HepG2 (cell line): Measurements from ENCODE around the gene TSHZ1. TPM values are rescaled to one million over a fixed set of nuclear protein-coding genes. Genes with fewer than 3 reads are reported as not detected.

Source experiments
- FOSL1 ChIP-seq: sonication (generic); formaldehyde crosslinking; IDR thresholded peaks from 2 replicates; pipeline ENCODE4 v1.9.0; 2021; ENCODE audit warnings: missing genetic modification reagents, borderline replicate concordance
- FOXP1 ChIP-seq, 2 experiments: fragments of 450-650 bp in 1 of 2; IDR thresholded peaks; 2 replicates each; pipeline ENCODE4 v1.6.1; 2017 to 2018; ENCODE audit warnings: antibody characterized with exemption in 1 of 2
- GFI1 ChIP-seq: sonication (generic); formaldehyde crosslinking; IDR thresholded peaks from 2 replicates; pipeline ENCODE4 v1.5.0; 2020; ENCODE audit warnings: missing genetic modification reagents, mild to moderate bottlenecking, borderline replicate concordance
- SMAD9 ChIP-seq: sonication (generic); formaldehyde crosslinking; IDR thresholded peaks from 2 replicates; pipeline ENCODE4 v1.5.1; 2020; ENCODE audit warnings: mild to moderate bottlenecking, missing genetic modification reagents
- SOX13 ChIP-seq, 3 experiments: fragments of 450-650 bp in 1 of 3; sonication (generic) in 1 of 3; formaldehyde crosslinking in 1 of 3; IDR thresholded peaks in 2 of 3; conservative IDR thresholded peaks in 1 of 3; 2 replicates each; pipeline versions ENCODE4 v1.5.0 to v1.6.1; 2016 to 2020; ENCODE audit warnings: antibody characterized with exemption in 1 of 3, mild to moderate bottlenecking in 1 of 3, missing compliant biosample characterization in 1 of 3, missing genetic modification reagents in 1 of 3, moderate library complexity in 1 of 3
- THYN1 ChIP-seq: sonication (generic); formaldehyde crosslinking; IDR thresholded peaks from 2 replicates; pipeline ENCODE4 v1.8.1; 2023; ENCODE audit warnings: low read depth, mild to moderate bottlenecking, moderate library complexity, missing genetic modification reagents, borderline replicate concordance
- ZNF75D ChIP-seq: sonication (generic); formaldehyde crosslinking; IDR thresholded peaks from 2 replicates; pipeline ENCODE4 v1.8.1; 2023; ENCODE audit warnings: missing genetic modification reagents, mild to moderate bottlenecking, borderline replicate concordance
- polyA plus RNA-seq, 8 experiments: library from polyadenylated mRNA; depleted of rRNA in 3 of 8; stranded (reverse) in 7 of 8; unstranded in 1 of 8; fragments of >200 nt; fragmentation: Illumina TruSeq in 4 of 8; extraction: Trizol in 4 of 8; gene quantifications; 2 replicates each; pipeline versions ENCODE4 v1.2.1 to v1.2.3, GENCODE V29; 2011 to 2016; ENCODE audit warnings: low read depth in 4 of 8, missing spikeins in 1 of 8, mixed read lengths in 1 of 8; ENCODE audit not compliant: insufficient read depth in 1 of 8
- total RNA-seq, 5 experiments: library from RNA; depleted of rRNA; stranded (reverse); fragments of >200 nt; fragmentation: Illumina TruSeq; extraction: Trizol; gene quantifications; 2 replicates each; pipeline ENCODE4 v1.2.3, GENCODE V29; 2016; ENCODE audit warnings: low read depth in 1 of 5
- TF ChIP-seq, protein P1 (sequence below), 2 experiments: fragments of 450-650 bp in 1 of 2; sonication (generic) in 1 of 2; formaldehyde crosslinking in 1 of 2; IDR thresholded peaks; 2 replicates each; pipeline versions ENCODE4 v1.6.1 to v1.8.0; 2016 to 2022; ENCODE audit warnings: antibody characterized with exemption in 1 of 2, mild to moderate bottlenecking in 1 of 2, missing genetic modification reagents in 1 of 2
- TF ChIP-seq, protein P2 (sequence below): sonication (generic); formaldehyde crosslinking; IDR thresholded peaks from 2 replicates; pipeline ENCODE4 v1.4.0; 2020; ENCODE audit warnings: missing genetic modification reagents, mild to moderate bottlenecking, borderline replicate concordance
- TF ChIP-seq, protein P3 (sequence below): sonication (generic); formaldehyde crosslinking; IDR thresholded peaks from 2 replicates; pipeline ENCODE4 v1.5.1; 2020; ENCODE audit warnings: mild to moderate bottlenecking, missing genetic modification reagents, borderline replicate concordance

Gene TSHZ1
- total and polyA plus RNA-seq, 2 of the 13 experiments (the other 11 are each of a cell fraction or from before 2014, with no cell fraction given): 2.5 to 2.7 TPM

DNA sequence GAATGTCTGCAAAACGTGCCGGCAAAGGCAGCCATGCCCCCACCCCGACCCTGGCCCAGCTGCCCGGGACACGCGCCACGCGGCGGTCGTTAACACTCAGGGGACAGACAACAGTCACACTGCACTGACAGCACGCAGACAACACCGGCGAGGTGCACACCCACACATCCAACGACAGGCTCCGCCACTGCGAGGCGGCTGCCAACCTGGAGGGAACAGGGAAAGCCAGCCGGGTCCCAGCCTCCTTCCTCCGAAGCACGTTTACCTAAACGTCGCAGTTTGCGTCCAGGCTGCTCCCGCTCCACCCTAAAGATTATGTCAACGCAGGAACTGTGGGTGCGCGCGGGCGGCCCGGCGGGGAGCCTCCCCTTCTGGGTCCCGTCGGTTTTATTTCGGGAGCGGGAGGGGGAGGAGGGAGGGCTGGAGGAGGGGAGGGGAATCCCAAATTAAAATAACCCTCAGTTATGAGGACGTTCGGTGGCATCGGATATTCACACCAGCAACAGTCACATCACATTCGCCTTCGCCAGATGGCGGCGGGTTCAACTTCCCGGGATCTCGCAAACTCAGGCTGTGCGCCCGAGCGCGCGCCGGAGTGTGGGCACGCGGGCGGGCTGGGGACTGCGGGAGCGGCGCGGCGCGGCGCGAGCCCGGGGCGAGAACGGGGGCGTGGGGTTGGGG, 2.3 kb upstream of the TSHZ1 start (continued):
- TF ChIP-seq, protein P1, sequence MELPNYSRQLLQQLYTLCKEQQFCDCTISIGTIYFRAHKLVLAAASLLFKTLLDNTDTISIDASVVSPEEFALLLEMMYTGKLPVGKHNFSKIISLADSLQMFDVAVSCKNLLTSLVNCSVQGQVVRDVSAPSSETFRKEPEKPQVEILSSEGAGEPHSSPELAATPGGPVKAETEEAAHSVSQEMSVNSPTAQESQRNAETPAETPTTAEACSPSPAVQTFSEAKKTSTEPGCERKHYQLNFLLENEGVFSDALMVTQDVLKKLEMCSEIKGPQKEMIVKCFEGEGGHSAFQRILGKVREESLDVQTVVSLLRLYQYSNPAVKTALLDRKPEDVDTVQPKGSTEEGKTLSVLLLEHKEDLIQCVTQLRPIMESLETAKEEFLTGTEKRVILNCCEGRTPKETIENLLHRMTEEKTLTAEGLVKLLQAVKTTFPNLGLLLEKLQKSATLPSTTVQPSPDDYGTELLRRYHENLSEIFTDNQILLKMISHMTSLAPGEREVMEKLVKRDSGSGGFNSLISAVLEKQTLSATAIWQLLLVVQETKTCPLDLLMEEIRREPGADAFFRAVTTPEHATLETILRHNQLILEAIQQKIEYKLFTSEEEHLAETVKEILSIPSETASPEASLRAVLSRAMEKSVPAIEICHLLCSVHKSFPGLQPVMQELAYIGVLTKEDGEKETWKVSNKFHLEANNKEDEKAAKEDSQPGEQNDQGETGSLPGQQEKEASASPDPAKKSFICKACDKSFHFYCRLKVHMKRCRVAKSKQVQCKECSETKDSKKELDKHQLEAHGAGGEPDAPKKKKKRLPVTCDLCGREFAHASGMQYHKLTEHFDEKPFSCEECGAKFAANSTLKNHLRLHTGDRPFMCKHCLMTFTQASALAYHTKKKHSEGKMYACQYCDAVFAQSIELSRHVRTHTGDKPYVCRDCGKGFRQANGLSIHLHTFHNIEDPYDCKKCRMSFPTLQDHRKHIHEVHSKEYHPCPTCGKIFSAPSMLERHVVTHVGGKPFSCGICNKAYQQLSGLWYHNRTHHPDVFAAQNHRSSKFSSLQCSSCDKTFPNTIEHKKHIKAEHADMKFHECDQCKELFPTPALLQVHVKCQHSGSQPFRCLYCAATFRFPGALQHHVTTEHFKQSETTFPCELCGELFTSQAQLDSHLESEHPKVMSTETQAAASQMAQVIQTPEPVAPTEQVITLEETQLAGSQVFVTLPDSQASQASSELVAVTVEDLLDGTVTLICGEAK (IDR thresholded peaks at IDR 0.05): no peak
- TF ChIP-seq, protein P1 (CRISPR knock-in tag; IDR thresholded peaks at IDR 0.05): 0 out of 2 replicates have a peak, but pooled peaks have one; percentile 19
- TF ChIP-seq SOX13 (IDR thresholded peaks at IDR 0.05) (no peak), SOX13 (CRISPR knock-in tag; conservative IDR thresholded peaks at IDR 0.05 in 1 of 2, IDR thresholded peaks at IDR 0.05 in 1 of 2) (no peak), FOSL1 (no peak), ZNF75D (no peak), SMAD9 (no peak), GFI1 (CRISPR knock-in tag) (0 out of 2 replicates have a peak, but pooled peaks have one; percentile 32), THYN1 (CRISPR knock-in tag) (no peak), FOXP1 (IDR thresholded peaks at IDR 0.05) (no peak), FOXP1 (CRISPR knock-in tag; IDR thresholded peaks at IDR 0.05) (no peak)
- TF ChIP-seq, protein P2, sequence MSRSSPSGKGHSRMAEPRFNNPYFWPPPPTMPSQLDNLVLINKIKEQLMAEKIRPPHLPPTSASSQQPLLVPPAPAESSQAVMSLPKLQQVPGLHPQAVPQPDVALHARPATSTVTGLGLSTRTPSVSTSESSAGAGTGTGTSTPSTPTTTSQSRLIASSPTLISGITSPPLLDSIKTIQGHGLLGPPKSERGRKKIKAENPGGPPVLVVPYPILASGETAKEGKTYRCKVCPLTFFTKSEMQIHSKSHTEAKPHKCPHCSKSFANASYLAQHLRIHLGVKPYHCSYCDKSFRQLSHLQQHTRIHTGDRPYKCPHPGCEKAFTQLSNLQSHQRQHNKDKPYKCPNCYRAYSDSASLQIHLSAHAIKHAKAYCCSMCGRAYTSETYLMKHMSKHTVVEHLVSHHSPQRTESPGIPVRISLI (CRISPR knock-in tag): no peak
- TF ChIP-seq, protein P3, sequence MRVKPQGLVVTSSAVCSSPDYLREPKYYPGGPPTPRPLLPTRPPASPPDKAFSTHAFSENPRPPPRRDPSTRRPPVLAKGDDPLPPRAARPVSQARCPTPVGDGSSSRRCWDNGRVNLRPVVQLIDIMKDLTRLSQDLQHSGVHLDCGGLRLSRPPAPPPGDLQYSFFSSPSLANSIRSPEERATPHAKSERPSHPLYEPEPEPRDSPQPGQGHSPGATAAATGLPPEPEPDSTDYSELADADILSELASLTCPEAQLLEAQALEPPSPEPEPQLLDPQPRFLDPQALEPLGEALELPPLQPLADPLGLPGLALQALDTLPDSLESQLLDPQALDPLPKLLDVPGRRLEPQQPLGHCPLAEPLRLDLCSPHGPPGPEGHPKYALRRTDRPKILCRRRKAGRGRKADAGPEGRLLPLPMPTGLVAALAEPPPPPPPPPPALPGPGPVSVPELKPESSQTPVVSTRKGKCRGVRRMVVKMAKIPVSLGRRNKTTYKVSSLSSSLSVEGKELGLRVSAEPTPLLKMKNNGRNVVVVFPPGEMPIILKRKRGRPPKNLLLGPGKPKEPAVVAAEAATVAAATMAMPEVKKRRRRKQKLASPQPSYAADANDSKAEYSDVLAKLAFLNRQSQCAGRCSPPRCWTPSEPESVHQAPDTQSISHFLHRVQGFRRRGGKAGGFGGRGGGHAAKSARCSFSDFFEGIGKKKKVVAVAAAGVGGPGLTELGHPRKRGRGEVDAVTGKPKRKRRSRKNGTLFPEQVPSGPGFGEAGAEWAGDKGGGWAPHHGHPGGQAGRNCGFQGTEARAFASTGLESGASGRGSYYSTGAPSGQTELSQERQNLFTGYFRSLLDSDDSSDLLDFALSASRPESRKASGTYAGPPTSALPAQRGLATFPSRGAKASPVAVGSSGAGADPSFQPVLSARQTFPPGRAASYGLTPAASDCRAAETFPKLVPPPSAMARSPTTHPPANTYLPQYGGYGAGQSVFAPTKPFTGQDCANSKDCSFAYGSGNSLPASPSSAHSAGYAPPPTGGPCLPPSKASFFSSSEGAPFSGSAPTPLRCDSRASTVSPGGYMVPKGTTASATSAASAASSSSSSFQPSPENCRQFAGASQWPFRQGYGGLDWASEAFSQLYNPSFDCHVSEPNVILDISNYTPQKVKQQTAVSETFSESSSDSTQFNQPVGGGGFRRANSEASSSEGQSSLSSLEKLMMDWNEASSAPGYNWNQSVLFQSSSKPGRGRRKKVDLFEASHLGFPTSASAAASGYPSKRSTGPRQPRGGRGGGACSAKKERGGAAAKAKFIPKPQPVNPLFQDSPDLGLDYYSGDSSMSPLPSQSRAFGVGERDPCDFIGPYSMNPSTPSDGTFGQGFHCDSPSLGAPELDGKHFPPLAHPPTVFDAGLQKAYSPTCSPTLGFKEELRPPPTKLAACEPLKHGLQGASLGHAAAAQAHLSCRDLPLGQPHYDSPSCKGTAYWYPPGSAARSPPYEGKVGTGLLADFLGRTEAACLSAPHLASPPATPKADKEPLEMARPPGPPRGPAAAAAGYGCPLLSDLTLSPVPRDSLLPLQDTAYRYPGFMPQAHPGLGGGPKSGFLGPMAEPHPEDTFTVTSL (CRISPR knock-in tag): no peak
